Upper lobe of left lung (tissue), 6 donors: ENCODE data around the gene C1QTNF5. TPM values are rescaled to one million over a fixed set of nuclear protein-coding genes. Genes with fewer than 3 reads are reported as not detected.

Experiments
- ATAC-seq, 2 donors: fragments of 200-7000 bp; cut with Tn5 transposase; one replicate each; pipeline ENCODE4 v1.9.1; 2022; ENCODE audit warnings: mild to moderate bottlenecking in 2 of 2, moderate library complexity in 2 of 2; ENCODE audit not compliant: low FRiP score in 2 of 2
- DNase-seq, 2 donors: peaks; one replicate each; pipeline ENCODE4 v3.0.0-alpha.2; 2019 to 2020
- H3K27ac ChIP-seq, 4 donors: fragments of 200-600 bp; sonication (generic); one replicate each; pipeline ENCODE4 v1.5.1; 2016 to 2019
- H3K27me3 ChIP-seq, 4 donors: fragments of 200-600 bp; sonication (generic); one replicate each; pipeline ENCODE4 v1.5.1; 2017 to 2019
- H3K36me3 ChIP-seq, 4 donors: fragments of 200-600 bp; sonication (generic); one replicate each; pipeline ENCODE4 v1.5.1; 2016 to 2019
- H3K4me1 ChIP-seq, 4 donors: fragments of 200-600 bp; sonication (generic); one replicate each; pipeline ENCODE4 v1.5.1; 2018 to 2019
- H3K4me3 ChIP-seq, 4 donors: fragments of 200-600 bp; sonication (generic); one replicate each; pipeline ENCODE4 v1.5.1; 2017 to 2019; ENCODE audit warnings: mild to moderate bottlenecking in 2 of 4, moderate library complexity in 1 of 4
- H3K9me3 ChIP-seq, 4 donors: fragments of 200-600 bp; sonication (generic); one replicate each; pipeline ENCODE4 v1.5.1; 2018 to 2019
- CTCF ChIP-seq, 6 experiments: fragments of 450-650 bp in 4 of 6; fragments of 200-600 bp in 2 of 6; sonication (generic) in 2 of 6; IDR thresholded peaks; one replicate each; pipeline ENCODE4 v1.5.1; 2016 to 2019; ENCODE audit warnings: antibody characterized with exemption in 6 of 6
- EP300 ChIP-seq, 4 donors: sonication (generic); formaldehyde crosslinking; IDR thresholded peaks; one replicate each; pipeline ENCODE4 v1.5.1; 2017; ENCODE audit warnings: antibody characterized with exemption in 4 of 4, control low read depth in 2 of 4
- POLR2A ChIP-seq, 4 donors: fragments of 450-650 bp; IDR thresholded peaks; one replicate each; pipeline ENCODE4 v1.5.1; 2016 to 2017; ENCODE audit warnings: antibody characterized with exemption in 4 of 4, mild to moderate bottlenecking in 2 of 4
- POLR2AphosphoS5 ChIP-seq, 2 donors: sonication (generic); formaldehyde crosslinking; IDR thresholded peaks; one replicate each; pipeline ENCODE4 v1.5.1; 2017; ENCODE audit warnings: antibody characterized with exemption in 2 of 2
- WGBS, 2 donors: methylation state at CpG; one replicate each; pipeline ENCODE4 v1.1.5; 2017 to 2018; 5-methylcytosine and 5-hydroxymethylcytosine counted together
- total RNA-seq, 6 donors: library from RNA; depleted of rRNA in 4 of 6; stranded (reverse); fragments of >200 nt in 4 of 6; gene quantifications; one replicate each; pipeline versions ENCODE4 v1.1.0 to v1.2.1, GENCODE V29; 2016 to 2021
- donor health status: DM: no; HTN: no; CAD: no; lungs with moderate emphysema.
- donor health status: DM: no; HTN: yes; CAD: no; lungs with severe emphysema.

C1QTNF5 gene
- total RNA-seq, 6 donors from 2014 or later, result 10.5 to 57.2 (median 26.4) TPM

GRCh38 chr11:119342023-119342300 is 1.3 kb upstream of the C1QTNF5 start:
- H3K4me3 ChIP-seq, result no peak overlapping the region
- TF ChIP-seq CTCF (IDR thresholded peaks at IDR 0.05) (no peak), POLR2AphosphoS5 (IDR thresholded peaks at IDR 0.05) (no peak), EP300 (IDR thresholded peaks at IDR 0.05) (no peak), POLR2A (IDR thresholded peaks at IDR 0.05) (no peak)
- WGBS, 2 donors, result 81 to 84% methylated on average over 3 to 7 of the region's 7 CpGs
- ATAC-seq (no peak), DNase-seq (no peak)
- H3K4me1 ChIP-seq, result peaks cover 37 to 51% (median 45%) of the 10 kb centered on the region in 4 donors
- no peaks in the 10 kb centered on the region for H3K36me3 ChIP-seq
- no peaks in the 10 kb centered on the region for H3K9me3 ChIP-seq
- H3K27ac ChIP-seq, result peak overlapping the region in 3 of 4 donors; percentile 91 to 96 (median 91)
- peaks cover 0 to 17% (median 8%) of the 10 kb centered on the region in 4 donors for H3K27me3 ChIP-seq

GRCh38 chr11:119341222-119342022 is 739 bp upstream of the C1QTNF5 start:
- DNase-seq, result peak in 1 of 2 donors; percentile 60

GRCh38 chr11:119339589-119340334 is 921 bp downstream of the C1QTNF5 start:
- Histone ChIP-seq H3K36me3 (peaks cover 0 to 6% (median 1%) of the 10 kb centered on the region in 4 donors), H3K4me3 (peak overlapping the region; percentile 45 to 65 (median 60)), H3K4me1 (peaks cover 48 to 64% (median 57%) of the 10 kb centered on the region in 4 donors), H3K9me3 (no peaks in the 10 kb centered on the region), H3K27ac (peak overlapping the region; percentile 91 to 96 (median 92)), H3K27me3 (peaks cover 0 to 17% (median 8%) of the 10 kb centered on the region in 4 donors)
- TF ChIP-seq POLR2AphosphoS5 (IDR thresholded peaks at IDR 0.05) (peak in 1 of 2 donors; percentile 33), CTCF (IDR thresholded peaks at IDR 0.05) (peak; percentile 88 to 94 (median 94)), POLR2A (IDR thresholded peaks at IDR 0.05) (peak in 1 of 4 donors; percentile 16), EP300 (IDR thresholded peaks at IDR 0.05) (no peak)
- ATAC-seq (peak; percentile 34 to 84), DNase-seq (peak; percentile 70 to 95)
- WGBS, 2 donors, result 13 to 14% methylated on average over 3 to 23 of the region's 86 CpGs

More at GRCh38 chr11:119341222-119342022, 739 bp upstream of the C1QTNF5 start:
- H3K9me3 ChIP-seq, result no peaks in the 10 kb centered on the region
- H3K4me1 ChIP-seq, result peaks cover 37 to 52% (median 46%) of the 10 kb centered on the region in 4 donors
- 27 to 34% methylated on average over 4 to 12 of the region's 16 CpGs for WGBS, 2 donors
- H3K36me3 ChIP-seq, result peaks cover 0 to 4% (median 1%) of the 10 kb centered on the region in 4 donors
- peaks cover 0 to 17% (median 8%) of the 10 kb centered on the region in 4 donors for H3K27me3 ChIP-seq
- H3K4me3 ChIP-seq, result peak overlapping the region in 2 of 4 donors; percentile 65
- no peak for ATAC-seq
- H3K27ac ChIP-seq, result peak overlapping the region; percentile 91 to 96 (median 92)
- TF ChIP-seq POLR2A (IDR thresholded peaks at IDR 0.05), result no peak
- no peak for TF ChIP-seq EP300 (IDR thresholded peaks at IDR 0.05)
- peak in 1 of 2 donors; percentile 30 for TF ChIP-seq POLR2AphosphoS5 (IDR thresholded peaks at IDR 0.05)
- TF ChIP-seq CTCF (IDR thresholded peaks at IDR 0.05), result no peak

- Histone ChIP-seq H3K4me3 (peak overlapping the region; percentile 45 to 65 (median 60)), H3K9me3 (no peaks in the 10 kb centered on the region), H3K36me3 (peaks cover 0 to 6% (median 1%) of the 10 kb centered on the region in 4 donors), H3K4me1 (peaks cover 49 to 64% (median 57%) of the 10 kb centered on the region in 4 donors), H3K27me3 (peaks cover 0 to 17% (median 8%) of the 10 kb centered on the region in 4 donors), H3K27ac (peak overlapping the region; percentile 91 to 96 (median 92))
- no peak for DNase-seq
- no peak for TF ChIP-seq POLR2AphosphoS5 (IDR thresholded peaks at IDR 0.05)
- TF ChIP-seq CTCF (IDR thresholded peaks at IDR 0.05), result no peak
- no peak for TF ChIP-seq EP300 (IDR thresholded peaks at IDR 0.05)
- TF ChIP-seq POLR2A (IDR thresholded peaks at IDR 0.05), result no peak
- ATAC-seq, result no peak
- 14 to 56% methylated on average over 1 to 11 of the region's 11 CpGs for WGBS, 2 donors
Measured at GRCh38 chr11:119338965-119339588, 1.6 kb downstream of the C1QTNF5 start.
